ENCODE results near the gene DNAJC17.

- no peak for TF ChIP-seq POLR2A (IDR thresholded peaks at IDR 0.05)
- TF ChIP-seq CTCF (IDR thresholded peaks at IDR 0.05): no peak
- no peak for TF ChIP-seq POLR2AphosphoS5 (IDR thresholded peaks at IDR 0.05)
- no peak for TF ChIP-seq EP300 (IDR thresholded peaks at IDR 0.05)
Measured at GRCh38 chr15:40825661-40826422, 18.6 kb upstream of the DNAJC17 start.
